A549 (cell line): ENCODE data around the gene GGT5.

Experiments
- CTCF ChIP-seq: fragments of >200 bp; sonication (Bioruptor Twin); formaldehyde crosslinking; IDR thresholded peaks from 3 replicates; pipeline ENCODE4 v1.5.1; 2016
- RFX5 ChIP-seq: fragments of 450-650 bp; IDR thresholded peaks from 2 replicates; pipeline ENCODE4 v1.7.1; 2014; ENCODE audit warnings: antibody characterized with exemption, mild to moderate bottlenecking, moderate library complexity
- RNF2 ChIP-seq: fragments of 200-600 bp; sonication (generic); IDR thresholded peaks from 2 replicates; pipeline ENCODE4 v1.6.1; 2016; ENCODE audit warnings: low read depth, mild to moderate bottlenecking, antibody characterized with exemption, moderate library complexity, borderline replicate concordance

GRCh38 chr22:24170632-24171031 lies 74.2 kb downstream of the GGT5 start:
- TF ChIP-seq CTCF: no peak
- TF ChIP-seq RNF2: no peak
- no peak for TF ChIP-seq RFX5
